ENCODE measurements around the gene ZNRF3. TPM values are rescaled to one million over a fixed set of nuclear protein-coding genes. Genes with fewer than 3 reads are reported as not detected.

The ZNRF3 gene
- total RNA-seq, 1 donor from 2014 or later, result 7.9 TPM

DNA sequence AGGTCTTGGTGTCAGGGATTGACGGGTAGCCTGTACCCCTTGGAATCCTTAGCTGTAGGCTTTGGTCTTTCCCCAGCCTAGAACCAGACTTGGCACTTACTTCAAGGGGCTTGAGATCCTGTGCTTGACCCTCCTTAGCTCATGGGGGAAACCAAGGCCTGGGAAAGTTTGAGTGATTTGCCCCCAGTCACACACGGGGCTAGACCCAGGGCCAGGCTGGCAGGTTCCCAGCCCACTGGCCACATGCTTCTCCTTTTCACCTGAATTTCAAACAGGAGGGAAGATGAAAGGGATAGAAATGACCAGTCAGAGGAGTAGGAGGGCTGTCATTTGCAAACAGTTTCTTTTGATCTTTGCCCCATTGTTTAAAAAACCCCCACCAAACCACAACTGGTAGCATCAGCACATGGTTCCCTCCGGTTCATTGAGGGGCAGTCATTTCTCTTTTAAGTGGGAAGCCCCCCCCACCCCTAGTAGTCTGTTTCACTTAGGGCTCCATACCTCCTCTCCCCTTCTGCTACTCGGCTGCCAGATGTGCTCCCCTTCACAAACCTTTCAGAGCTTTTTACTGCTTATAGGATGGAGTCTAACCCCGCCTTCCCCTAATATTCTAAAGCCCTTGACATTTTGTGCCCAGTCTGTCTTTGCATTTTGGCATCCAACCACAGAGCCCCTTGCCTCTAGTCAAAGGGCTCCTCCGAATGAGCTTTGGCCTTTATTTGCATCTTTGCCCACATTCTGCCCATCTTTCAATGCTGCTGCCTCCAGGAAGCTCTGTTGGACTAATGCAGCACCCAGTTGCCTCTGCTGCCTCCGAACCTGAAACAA is 37.6 kb downstream of the ZNRF3 start:
- H3K27me3 ChIP-seq, result no peaks in the 10 kb centered on the region
- H3K4me3 ChIP-seq, result no peak overlapping the region
- H3K9me3 ChIP-seq, result no peaks in the 10 kb centered on the region
- H3K4me1 ChIP-seq, result peaks cover 63% of the 10 kb centered on the region
- no peak overlapping the region for H3K27ac ChIP-seq
- TF ChIP-seq CTCF (IDR thresholded peaks at IDR 0.05), result no peak
- no peak for TF ChIP-seq POLR2AphosphoS5 (IDR thresholded peaks at IDR 0.05; ENCODE audit: insufficient read depth in 1 of 2, low read depth in 1 of 2)
- TF ChIP-seq POLR2A (IDR thresholded peaks at IDR 0.05), result no peak
- no peak for DNase-seq (ENCODE audit: extremely low spot score in 2 of 2)
- no peaks in the 10 kb centered on the region for H3K36me3 ChIP-seq
- intact Hi-C loops (cut with DNase I), result no loop called here

- no peaks in the 10 kb centered on the region for H3K36me3 ChIP-seq
- TF ChIP-seq CTCF (IDR thresholded peaks at IDR 0.05) (no peak), POLR2A (IDR thresholded peaks at IDR 0.05) (no peak), POLR2AphosphoS5 (IDR thresholded peaks at IDR 0.05; ENCODE audit: insufficient read depth in 1 of 2, low read depth in 1 of 2) (no peak)
- no peak overlapping the region for H3K27ac ChIP-seq
- H3K9me3 ChIP-seq, result no peaks in the 10 kb centered on the region
- no peaks in the 10 kb centered on the region for H3K27me3 ChIP-seq
- H3K4me1 ChIP-seq, result peaks cover 62% of the 10 kb centered on the region
- intact Hi-C loops (cut with DNase I), result no loop called here
- no peak overlapping the region for H3K4me3 ChIP-seq
- no peak for DNase-seq (ENCODE audit: extremely low spot score in 2 of 2)
These were observed 38.2 kb downstream of the ZNRF3 start for GRCh38 chr22:28921585-28921879.

- H3K4me1 ChIP-seq, result peaks cover 50% of the 10 kb centered on the region
- no peak overlapping the region for H3K4me3 ChIP-seq
- TF ChIP-seq POLR2A (IDR thresholded peaks at IDR 0.05), result no peak
- TF ChIP-seq POLR2AphosphoS5 (IDR thresholded peaks at IDR 0.05; ENCODE audit: insufficient read depth in 1 of 2, low read depth in 1 of 2), result no peak
- no peak for TF ChIP-seq CTCF (IDR thresholded peaks at IDR 0.05)
- no peak for DNase-seq (ENCODE audit: extremely low spot score in 2 of 2)
- no peaks in the 10 kb centered on the region for H3K27me3 ChIP-seq
- H3K9me3 ChIP-seq, result no peaks in the 10 kb centered on the region
- H3K27ac ChIP-seq, result no peak overlapping the region
- intact Hi-C loops (cut with DNase I), result no loop called here
- no peaks in the 10 kb centered on the region for H3K36me3 ChIP-seq
These were observed 39.3 kb downstream of the ZNRF3 start for GRCh38 chr22:28922540-28923244.

DNA sequence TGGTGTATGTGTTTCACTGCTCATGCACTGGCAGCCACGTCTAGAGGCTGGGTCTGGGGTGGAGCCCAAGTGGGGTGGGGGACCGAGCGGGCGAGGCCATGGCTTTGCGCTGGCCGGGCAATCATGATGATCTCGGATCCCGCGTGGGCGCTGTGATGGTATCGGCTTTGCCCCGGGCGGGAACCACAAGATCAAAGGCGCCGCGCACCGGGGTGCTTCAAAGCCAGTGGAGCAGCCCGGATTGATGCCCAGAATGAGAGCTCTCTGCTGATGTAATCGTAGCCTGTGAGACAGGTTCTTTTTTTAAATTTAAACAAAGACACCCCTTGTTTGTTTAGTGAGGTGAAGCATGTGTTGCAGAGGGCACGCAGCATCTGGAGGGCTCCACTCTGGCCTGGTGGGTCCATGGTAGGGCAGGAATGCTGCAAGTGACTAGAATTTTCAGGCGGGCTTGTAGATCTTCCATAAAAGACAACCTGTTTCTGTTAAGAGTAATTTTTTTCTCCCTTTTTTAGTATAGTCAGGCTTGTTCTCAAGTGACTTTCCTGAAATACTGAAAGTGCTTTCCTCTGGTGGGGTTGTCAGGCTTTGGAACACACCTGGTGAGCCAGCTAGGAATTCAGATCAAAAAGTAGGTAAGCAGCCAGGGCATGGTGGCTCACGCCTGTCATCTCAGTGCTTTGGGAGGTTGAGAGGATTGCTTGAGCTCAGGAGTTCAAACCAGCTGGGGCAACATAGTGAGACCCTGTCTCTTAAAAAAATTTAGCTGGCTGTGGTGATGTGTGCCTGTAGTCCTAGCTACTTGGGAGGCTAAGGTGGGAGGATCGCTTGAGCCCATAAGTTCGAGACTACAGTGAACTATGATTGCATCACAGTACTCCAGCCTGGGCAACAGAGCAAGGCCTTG is 40.7 kb downstream of the ZNRF3 start:
- Histone ChIP-seq H3K4me1 (peaks cover 36% of the 10 kb centered on the region), H3K9me3 (no peaks in the 10 kb centered on the region), H3K27me3 (no peaks in the 10 kb centered on the region), H3K27ac (peak overlapping the region; percentile 24), H3K36me3 (no peaks in the 10 kb centered on the region), H3K4me3 (peak overlapping the region in 1 of 2 donors; percentile 12)
- intact Hi-C loops (cut with DNase I), result no loop called here
- TF ChIP-seq POLR2A (IDR thresholded peaks at IDR 0.05) (no peak), POLR2AphosphoS5 (IDR thresholded peaks at IDR 0.05; ENCODE audit: insufficient read depth in 1 of 2, low read depth in 1 of 2) (no peak), CTCF (IDR thresholded peaks at IDR 0.05) (no peak)
- DNase-seq (ENCODE audit: extremely low spot score in 2 of 2), result no peak
